ENCODE measurements around the gene NOTUM. TPM values are rescaled to one million over a fixed set of nuclear protein-coding genes. Genes with fewer than 3 reads are reported as not detected.

The NOTUM gene
- total RNA-seq, 4 donors from 2014 or later, result not detected

GRCh38 chr17:81978524-81979298 lies 17.7 kb upstream of the NOTUM start:
- DNase-seq (ENCODE audit: low spot score in 2 of 2), result no peak
- 88 to 89% methylated on average over 23 to 27 of the region's 27 CpGs for WGBS, 2 donors
- Histone ChIP-seq H3K4me1 (peaks cover 0 to 23% (median 19%) of the 10 kb centered on the region in 4 donors), H3K27ac (peak overlapping the region in 1 of 4 donors; percentile 24), H3K36me3 (peaks cover 0 to 41% (median 0%) of the 10 kb centered on the region in 3 donors), H3K4me3 (peak overlapping the region; percentile 88 to 99 (median 97)), H3K27me3 (no peaks in the 10 kb centered on the region), H3K9me3 (peaks cover 0 to 3% (median 0%) of the 10 kb centered on the region in 4 donors)
- TF ChIP-seq POLR2A (IDR thresholded peaks at IDR 0.05), result no peak
- TF ChIP-seq EP300 (IDR thresholded peaks at IDR 0.05), result no peak
- no peak for TF ChIP-seq CTCF (IDR thresholded peaks at IDR 0.05)

DNA sequence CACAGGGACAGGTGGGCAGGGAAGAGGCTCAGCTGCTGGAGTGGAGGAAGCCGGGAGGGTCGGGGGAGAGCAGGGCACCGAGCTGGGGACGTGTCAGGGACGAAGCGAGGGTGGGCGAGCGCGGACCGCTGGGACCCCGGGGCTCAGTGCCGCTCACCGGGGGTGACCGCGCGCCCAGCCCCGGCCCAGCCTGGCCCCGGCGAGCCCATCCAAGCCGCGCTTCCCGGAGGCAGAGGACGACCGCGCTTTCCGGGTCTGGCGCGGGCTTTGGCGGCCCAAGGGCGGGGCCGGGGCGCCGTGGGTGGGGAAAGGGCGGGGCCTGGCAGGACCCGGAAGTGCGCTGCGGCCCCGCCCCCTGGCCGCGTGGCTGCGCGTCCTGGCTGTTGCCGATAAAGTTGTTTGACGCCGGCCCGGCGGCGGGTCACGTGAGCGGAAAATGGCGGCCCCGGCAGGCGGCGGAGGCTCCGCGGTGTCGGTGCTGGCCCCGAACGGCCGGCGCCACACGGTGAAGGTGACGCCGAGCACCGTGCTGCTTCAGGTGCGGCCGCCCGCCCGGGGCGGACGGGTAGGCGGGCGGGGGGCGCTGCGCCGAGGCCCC lies 16.3 kb upstream of the NOTUM start, which contains the start of gene ASPSCR1:
Gene ASPSCR1, plus strand, starts transcription at position 419 of the 598 bp plus-strand sequence. Its CDS starts 18 bp downstream, at position 437.
- peak; percentile 43 to 62 for TF ChIP-seq POLR2A (IDR thresholded peaks at IDR 0.05)
- peak in 2 of 5 experiments; percentile 36 to 56 for TF ChIP-seq CTCF (IDR thresholded peaks at IDR 0.05)
- TF ChIP-seq EP300 (IDR thresholded peaks at IDR 0.05), result peak; percentile 53 to 79

GRCh38 chr17:81976332-81977210 lies 15.6 kb upstream of the NOTUM start:
- Histone ChIP-seq H3K4me1 (peaks cover 0 to 23% (median 19%) of the 10 kb centered on the region in 4 donors), H3K36me3 (peaks cover 0 to 25% (median 0%) of the 10 kb centered on the region in 3 donors), H3K9me3 (peaks cover 0 to 6% (median 0%) of the 10 kb centered on the region in 4 donors), H3K27me3 (no peaks in the 10 kb centered on the region), H3K4me3 (peak overlapping the region; percentile 68 to 99 (median 97)), H3K27ac (peak overlapping the region; percentile 88 to 97 (median 92))
- DNase-seq (ENCODE audit: low spot score in 2 of 2), result peak in 1 of 2 donors; percentile 8
- TF ChIP-seq POLR2A (IDR thresholded peaks at IDR 0.05) (no peak), EP300 (IDR thresholded peaks at IDR 0.05) (no peak), CTCF (IDR thresholded peaks at IDR 0.05) (no peak)
- WGBS, 2 donors, result 27 to 29% methylated on average over 28 to 29 of the region's 30 CpGs

More for the DNA sequence above, 16.3 kb upstream of the NOTUM start, which contains the start of gene ASPSCR1:
- H3K27me3 ChIP-seq, result no peaks in the 10 kb centered on the region
- WGBS, 2 donors, result 1% methylated on average over 35 to 40 of the region's 76 CpGs
- peaks cover 0 to 32% (median 0%) of the 10 kb centered on the region in 3 donors for H3K36me3 ChIP-seq
- peaks cover 0 to 23% (median 19%) of the 10 kb centered on the region in 4 donors for H3K4me1 ChIP-seq
- DNase-seq (ENCODE audit: low spot score in 2 of 2), result peak; percentile 78 to 82
- H3K4me3 ChIP-seq, result peak within 1 kb of the TSS; percentile 88 to 99 (median 97)
- peak within 1 kb of the TSS; percentile 88 to 97 (median 92) for H3K27ac ChIP-seq
- peaks cover 0 to 6% (median 0%) of the 10 kb centered on the region in 4 donors for H3K9me3 ChIP-seq

GRCh38 chr17:81973432-81973831 lies 12.4 kb upstream of the NOTUM start:
- TF ChIP-seq CTCF (IDR thresholded peaks at IDR 0.05), result no peak
- no peak for TF ChIP-seq EP300 (IDR thresholded peaks at IDR 0.05)
- no peak for TF ChIP-seq POLR2A (IDR thresholded peaks at IDR 0.05)
- H3K27me3 ChIP-seq, result peaks cover 0 to 12% of the 10 kb centered on the region in 2 donors
- no peak for DNase-seq (ENCODE audit: low spot score in 2 of 2)
- H3K36me3 ChIP-seq, result no peaks in the 10 kb centered on the region
- H3K4me3 ChIP-seq, result no peak overlapping the region
- peaks cover 0 to 6% (median 0%) of the 10 kb centered on the region in 4 donors for H3K9me3 ChIP-seq
- peaks cover 0 to 16% (median 13%) of the 10 kb centered on the region in 4 donors for H3K4me1 ChIP-seq
- no peak overlapping the region for H3K27ac ChIP-seq
